ENCODE data around the gene CYP19A1.

CYP19A1 gene

GRCh38 chr15:51321316-51321715 lies 17.1 kb downstream of the CYP19A1 start:
- Histone ChIP-seq H3K27me3 (ENCODE audit: control insufficient read depth, low read length) (no peaks in the 10 kb centered on the region), H3K9me3 (ENCODE audit: control insufficient read depth, insufficient read depth, low read length) (no peaks in the 10 kb centered on the region), H3K36me3 (ENCODE audit: control insufficient read depth, low read length) (no peaks in the 10 kb centered on the region), H3K9me2 (replicated peaks; ENCODE audit: control insufficient read depth, low read length) (no peaks in the 10 kb centered on the region), H3K27ac (ENCODE audit: low read depth, low read length) (no peak overlapping the region), H3F3A (ENCODE audit: control insufficient read depth, insufficient read depth) (no peaks in the 10 kb centered on the region), H3K4me2 (ENCODE audit: low read length) (no peak overlapping the region), H3K4me1 (ENCODE audit: control insufficient read depth, low read length) (no peaks in the 10 kb centered on the region), H4K20me1 (ENCODE audit: control insufficient read depth, insufficient read depth, low read depth, low read length) (no peaks in the 10 kb centered on the region), H3K79me2 (ENCODE audit: control insufficient read depth, low read length) (no peaks in the 10 kb centered on the region), H3K4me3 (ENCODE audit: low read length) (no peak overlapping the region)
- TF ChIP-seq CTCF (IDR thresholded peaks at IDR 0.05; ENCODE audit: low read depth, low read length, poor library complexity, severe bottlenecking): no peak
- TF ChIP-seq EZH2phosphoT487 (IDR thresholded peaks at IDR 0.05; ENCODE audit: borderline replicate concordance, low read length): no peak

- Histone ChIP-seq H3K36me3 (ENCODE audit: control insufficient read depth, low read length) (no peaks in the 10 kb centered on the region), H3K27me3 (ENCODE audit: control insufficient read depth, low read length) (no peaks in the 10 kb centered on the region), H3K4me2 (ENCODE audit: low read length) (no peak overlapping the region), H3K4me3 (ENCODE audit: low read length) (no peak overlapping the region), H3F3A (ENCODE audit: control insufficient read depth, insufficient read depth) (no peaks in the 10 kb centered on the region), H3K27ac (ENCODE audit: low read depth, low read length) (no peak overlapping the region), H3K79me2 (ENCODE audit: control insufficient read depth, low read length) (no peaks in the 10 kb centered on the region), H3K4me1 (ENCODE audit: control insufficient read depth, low read length) (no peaks in the 10 kb centered on the region), H4K20me1 (ENCODE audit: control insufficient read depth, insufficient read depth, low read depth, low read length) (no peaks in the 10 kb centered on the region), H3K9me3 (ENCODE audit: control insufficient read depth, insufficient read depth, low read length) (no peaks in the 10 kb centered on the region), H3K9me2 (replicated peaks; ENCODE audit: control insufficient read depth, low read length) (no peaks in the 10 kb centered on the region)
- TF ChIP-seq EZH2phosphoT487 (IDR thresholded peaks at IDR 0.05; ENCODE audit: borderline replicate concordance, low read length): no peak
- TF ChIP-seq CTCF (IDR thresholded peaks at IDR 0.05; ENCODE audit: low read depth, low read length, poor library complexity, severe bottlenecking): no peak
These were observed 17.6 kb downstream of the CYP19A1 start for GRCh38 chr15:51320843-51321242.

GRCh38 chr15:51319539-51319938 lies 18.9 kb downstream of the CYP19A1 start:
- H3K4me3 ChIP-seq (ENCODE audit: low read length): no peak overlapping the region
- no peaks in the 10 kb centered on the region for H3K27me3 ChIP-seq (ENCODE audit: control insufficient read depth, low read length)
- no peak overlapping the region for H3K27ac ChIP-seq (ENCODE audit: low read depth, low read length)
- no peak overlapping the region for H3K4me2 ChIP-seq (ENCODE audit: low read length)
- no peaks in the 10 kb centered on the region for H3K79me2 ChIP-seq (ENCODE audit: control insufficient read depth, low read length)
- no peaks in the 10 kb centered on the region for H3K9me2 ChIP-seq (replicated peaks; ENCODE audit: control insufficient read depth, low read length)
- TF ChIP-seq CTCF (IDR thresholded peaks at IDR 0.05; ENCODE audit: low read depth, low read length, poor library complexity, severe bottlenecking): no peak
- TF ChIP-seq EZH2phosphoT487 (IDR thresholded peaks at IDR 0.05; ENCODE audit: borderline replicate concordance, low read length): no peak
- no peaks in the 10 kb centered on the region for H3K4me1 ChIP-seq (ENCODE audit: control insufficient read depth, low read length)
- no peaks in the 10 kb centered on the region for H3K9me3 ChIP-seq (ENCODE audit: control insufficient read depth, insufficient read depth, low read length)
- no peaks in the 10 kb centered on the region for H3K36me3 ChIP-seq (ENCODE audit: control insufficient read depth, low read length)
- no peaks in the 10 kb centered on the region for H4K20me1 ChIP-seq (ENCODE audit: control insufficient read depth, insufficient read depth, low read depth, low read length)
- no peaks in the 10 kb centered on the region for H3F3A ChIP-seq (ENCODE audit: control insufficient read depth, insufficient read depth)
